Endothelial cell of umbilical vein (primary cell): Measurements from ENCODE around the gene SOX13. TPM values are rescaled to one million over a fixed set of nuclear protein-coding genes. Genes with fewer than 3 reads are reported as not detected.

ENCODE experiments used
- BruUV-seq: library from RNA; stranded (reverse); fragments of 400-500 nt; replicated peaks from 2 replicates; lab custom pipeline; 2021; lab: Mats Ljungman, UMichigan
- CTCF ChIA-PET: fragments of 300-600, 350-600 bp; sonication (Branson Sonifier 250); formaldehyde crosslinking; loops from one replicate; lab custom pipeline; 2021; ENCODE audit warnings: antibody characterized with exemption, inconsistent platforms; lab: Charles Lee
- POLR2A ChIA-PET: fragments of 300-600, 350-600 bp; sonication (Branson Sonifier 250); formaldehyde crosslinking; loops from one replicate; lab custom pipeline; 2021; ENCODE audit warnings: antibody characterized with exemption, inconsistent platforms; lab: Charles Lee
- DNase-seq: peaks from one replicate; pipeline ENCODE4 v3.0.0-alpha.2; 2011; ENCODE audit warnings: low read depth, low spot score
- FAIRE-seq: peaks from 2 replicates; lab custom pipeline; 2011; peaks lifted over from hg19 to GRCh38; lab: Jason Lieb, UNC
- H2AFZ ChIP-seq: 2 replicates; pipeline ENCODE4 v1.6.0; 2012; ENCODE audit warnings: low read depth, low read length, control low read depth, inconsistent platforms
- H3K27ac ChIP-seq: 2 replicates; pipeline ENCODE4 v1.5.1; 2011; ENCODE audit warnings: low read depth, mild to moderate bottlenecking, control low read depth, low read length, moderate library complexity; ENCODE audit not compliant: insufficient read depth
- H3K27me3 ChIP-seq, 2 experiments: 2 replicates each; pipeline versions ENCODE4 v1.6.0 to v1.6.1; 2011; ENCODE audit warnings: low read length in 2 of 2, mixed read lengths in 1 of 2; ENCODE audit not compliant: control insufficient read depth in 2 of 2, insufficient read depth in 2 of 2
- H3K36me3 ChIP-seq, 2 experiments: 2 replicates in 1 of 2; 3 replicates in 1 of 2; pipeline ENCODE4 v1.5.1; 2011; ENCODE audit warnings: low read length in 2 of 2, mild to moderate bottlenecking in 1 of 2, moderate library complexity in 1 of 2; ENCODE audit not compliant: control insufficient read depth in 2 of 2, insufficient read depth in 2 of 2; ENCODE audit errors: extremely low read depth in 1 of 2
- H3K4me1 ChIP-seq: 3 replicates; pipeline ENCODE4 v1.5.1; 2011; ENCODE audit warnings: mild to moderate bottlenecking, low read length; ENCODE audit not compliant: control insufficient read depth, insufficient read depth; ENCODE audit errors: extremely low read depth
- H3K4me2 ChIP-seq: 2 replicates; pipeline ENCODE4 v1.6.1; 2011; ENCODE audit warnings: low read length, control low read depth, mixed read lengths; ENCODE audit not compliant: insufficient read depth
- H3K4me3 ChIP-seq, 3 experiments: fragments of 200-600 bp in 1 of 3; sonication (generic), shearing (Covaris generic) in 1 of 3; replicated peaks in 1 of 3; 2 replicates each; pipeline ENCODE4 v1.5.1; 2011 to 2016; ENCODE audit warnings: control low read depth in 3 of 3, low read length in 3 of 3, mild to moderate bottlenecking in 2 of 3, inconsistent platforms in 1 of 3, low read depth in 1 of 3, moderate library complexity in 1 of 3; ENCODE audit not compliant: insufficient read depth in 1 of 3
- H3K79me2 ChIP-seq: 2 replicates; pipeline ENCODE4 v1.6.0; 2012; ENCODE audit warnings: low read length, inconsistent platforms; ENCODE audit not compliant: control insufficient read depth, insufficient read depth
- H3K9ac ChIP-seq: replicated peaks from 2 replicates; pipeline ENCODE3; 2011; ENCODE audit warnings: low read length, control low read depth; ENCODE audit not compliant: insufficient read depth; ENCODE audit errors: extremely low read depth
- H3K9me1 ChIP-seq: replicated peaks from 3 replicates; pipeline ENCODE4 v1.6.0; 2011; ENCODE audit warnings: mild to moderate bottlenecking, low read length; ENCODE audit not compliant: control insufficient read depth, insufficient read depth; ENCODE audit errors: extremely low read depth
- H3K9me3 ChIP-seq: replicated peaks from 2 replicates; pipeline ENCODE4 v1.5.1; 2012; ENCODE audit warnings: low read length, inconsistent platforms; ENCODE audit not compliant: control insufficient read depth, insufficient read depth
- H4K20me1 ChIP-seq: replicated peaks from 2 replicates; pipeline ENCODE3; 2011; ENCODE audit warnings: mild to moderate bottlenecking, low read length; ENCODE audit not compliant: control insufficient read depth, insufficient read depth; ENCODE audit errors: extremely low read depth
- EZH2 ChIP-seq: IDR thresholded peaks from 2 replicates; pipeline ENCODE4 v1.6.1; 2012; ENCODE audit warnings: borderline replicate concordance, low read depth, mild to moderate bottlenecking, moderate library complexity, low read length, inconsistent platforms; ENCODE audit not compliant: severe bottlenecking
- FOS ChIP-seq: IDR thresholded peaks from 2 replicates; pipeline ENCODE4 v1.6.1; 2011; ENCODE audit warnings: mild to moderate bottlenecking, low read length, moderate library complexity, borderline replicate concordance; ENCODE audit not compliant: insufficient read depth
- GATA2 ChIP-seq: IDR thresholded peaks from 2 replicates; pipeline ENCODE4 v1.7.0; 2011; ENCODE audit warnings: low read depth, mild to moderate bottlenecking, moderate library complexity, mixed read lengths, low read length; ENCODE audit not compliant: insufficient read length, insufficient read depth
- JUN ChIP-seq: IDR thresholded peaks from 2 replicates; pipeline ENCODE4 v1.6.1; 2011; ENCODE audit warnings: borderline replicate concordance, low read depth; ENCODE audit not compliant: insufficient read length, insufficient read depth
- MYC ChIP-seq: IDR thresholded peaks from one replicate; pipeline ENCODE4 v1.6.1; 2011; ENCODE audit warnings: mild to moderate bottlenecking, low read depth, low read length
- POLR2A ChIP-seq: IDR thresholded peaks from 2 replicates; pipeline ENCODE4 v1.6.1; 2012; ENCODE audit warnings: low read depth, mild to moderate bottlenecking, control low read depth, low read length
- POLR2AphosphoS5 ChIP-seq: IDR thresholded peaks from 2 replicates; pipeline ENCODE4 v1.6.1; 2012; ENCODE audit warnings: low read depth, mild to moderate bottlenecking, control low read depth, low read length, moderate library complexity; ENCODE audit not compliant: insufficient read depth
- dilution Hi-C: fragments of 300-500 bp; cut with MboI; formaldehyde crosslinking; loops from one replicate; pipeline ENCODE4 v1.15.0; 2019; ENCODE audit warnings: low sequenced_read_pairs; ENCODE audit not compliant: extremely low pct_ligation_motif_present
- intact Hi-C: fragments of 100-400 bp; cut with micrococcal nuclease; formaldehyde crosslinking; loops from one replicate; pipeline ENCODE4 v1.10.0; 2022
- polyA plus RNA-seq, 4 experiments: library from polyadenylated mRNA; depleted of rRNA in 3 of 4; stranded (reverse) in 3 of 4; unstranded in 1 of 4; fragments of >200 nt; gene quantifications; 2 replicates each; pipeline versions ENCODE4 v1.2.1 to v1.2.3, GENCODE V29; 2011 to 2012; ENCODE audit warnings: missing spikeins in 1 of 4
- total RNA-seq: library from RNA; stranded (reverse); gene quantifications from 2 replicates; pipeline ENCODE4 v1.2.3, GENCODE V29; 2021
- TF ChIP-seq, protein P1 (sequence below), 2 donors: IDR thresholded peaks; 1 replicate in 1 of 2; 2 replicates in 1 of 2; pipeline ENCODE4 v1.5.1; 2011; ENCODE audit warnings: low read length in 2 of 2, mild to moderate bottlenecking in 2 of 2, moderate library complexity in 2 of 2, control low read depth in 1 of 2, inconsistent platforms in 1 of 2, low read depth in 1 of 2; ENCODE audit not compliant: insufficient read depth in 1 of 2; ENCODE audit errors: extremely low read depth in 1 of 2
- TF ChIP-seq, protein P2 (sequence below): IDR thresholded peaks from 2 replicates; pipeline ENCODE4 v1.6.1; 2011; ENCODE audit not compliant: insufficient read depth, insufficient read length

Gene SOX13
- total and polyA plus RNA-seq, 2 donors (not counting 3 experiments of a cell fraction or from before 2014, with no cell fraction given): 40.8 to 57.7 TPM

DNA sequence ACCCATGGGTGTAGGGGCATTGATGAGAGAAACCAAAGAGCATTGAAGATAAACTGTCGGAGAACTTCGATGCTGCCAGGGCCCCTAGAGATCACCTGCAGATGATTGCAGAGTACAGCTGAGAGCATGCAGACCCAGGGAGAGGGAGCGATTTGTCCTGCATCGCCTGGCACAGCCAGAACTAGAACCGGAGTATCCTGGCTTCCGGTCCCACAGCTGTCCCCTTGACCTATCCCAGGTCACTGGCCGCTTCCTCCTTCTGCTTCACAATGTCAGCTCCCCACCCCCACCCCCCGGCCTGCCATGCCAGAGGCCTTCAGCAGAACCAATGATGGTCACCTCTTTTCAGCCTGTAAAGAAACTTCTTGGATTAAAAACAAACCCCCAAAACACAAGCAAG lies 29.2 kb upstream of the SOX13 start:
- H2AFZ ChIP-seq: no peak overlapping the region
- POLR2A ChIA-PET: no interaction called here
- no peak overlapping the region for H3K4me2 ChIP-seq
- dilution Hi-C loops (no loop called here), intact Hi-C loops (no loop called here)
- H3K27ac ChIP-seq: no peak overlapping the region
- no TSS peak for BruUV-seq
- H3K9me1 ChIP-seq: no peaks in the 10 kb centered on the region
- no peaks in the 10 kb centered on the region for H3K9me3 ChIP-seq
- DNase-seq: no peak
- H3K36me3 ChIP-seq: no peaks in the 10 kb centered on the region
- no peaks in the 10 kb centered on the region for H4K20me1 ChIP-seq
- no peaks in the 10 kb centered on the region for H3K79me2 ChIP-seq
- FAIRE-seq: no peak
- no peak for TF ChIP-seq EZH2
- no peak overlapping the region for H3K4me3 ChIP-seq
- H3K4me1 ChIP-seq: peaks cover 12% of the 10 kb centered on the region
- H3K27me3 ChIP-seq: no peaks in the 10 kb centered on the region
- H3K9ac ChIP-seq: no peak overlapping the region
- CTCF ChIA-PET: no interaction called here

DNA sequence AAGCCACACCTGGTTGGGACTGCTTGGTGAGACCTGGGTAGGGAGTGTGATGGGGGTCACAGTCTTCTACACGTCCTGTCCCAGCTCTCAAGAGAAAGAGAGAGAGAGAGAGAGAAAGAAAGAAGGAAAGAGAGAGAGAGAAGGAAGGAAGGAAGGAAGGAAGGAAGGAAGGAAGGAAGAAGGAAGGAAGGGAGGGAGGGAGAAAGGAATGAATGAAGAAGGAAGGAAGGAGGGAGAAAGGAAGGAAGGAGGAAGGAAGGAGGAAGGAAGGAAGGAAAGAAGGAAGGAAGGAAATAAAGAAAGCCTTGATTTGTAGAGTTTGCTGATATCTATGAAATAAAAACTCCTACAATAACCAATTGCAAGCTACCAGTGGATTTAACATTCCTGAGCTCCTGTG lies 28.5 kb upstream of the SOX13 start:
- Histone ChIP-seq H3K9me3 (no peaks in the 10 kb centered on the region), H3K27ac (no peak overlapping the region), H3K9me1 (no peaks in the 10 kb centered on the region), H3K4me1 (peaks cover 12% of the 10 kb centered on the region), H3K4me3 (no peak overlapping the region), H2AFZ (no peak overlapping the region), H3K9ac (no peak overlapping the region), H3K36me3 (no peaks in the 10 kb centered on the region), H3K79me2 (no peaks in the 10 kb centered on the region), H3K4me2 (no peak overlapping the region), H4K20me1 (no peaks in the 10 kb centered on the region), H3K27me3 (no peaks in the 10 kb centered on the region)
- CTCF ChIA-PET: interaction anchor here (1.0 to 1.1 kb wide), 2 partner anchors 83 to 173 kb away, joined by 3 to 4 read pairs; no protein-coding TSS in a partner anchor
- POLR2A ChIA-PET: no interaction called here
- FAIRE-seq (peak; percentile 21), DNase-seq (no peak)
- BruUV-seq: no TSS peak
- TF ChIP-seq, protein P1, sequence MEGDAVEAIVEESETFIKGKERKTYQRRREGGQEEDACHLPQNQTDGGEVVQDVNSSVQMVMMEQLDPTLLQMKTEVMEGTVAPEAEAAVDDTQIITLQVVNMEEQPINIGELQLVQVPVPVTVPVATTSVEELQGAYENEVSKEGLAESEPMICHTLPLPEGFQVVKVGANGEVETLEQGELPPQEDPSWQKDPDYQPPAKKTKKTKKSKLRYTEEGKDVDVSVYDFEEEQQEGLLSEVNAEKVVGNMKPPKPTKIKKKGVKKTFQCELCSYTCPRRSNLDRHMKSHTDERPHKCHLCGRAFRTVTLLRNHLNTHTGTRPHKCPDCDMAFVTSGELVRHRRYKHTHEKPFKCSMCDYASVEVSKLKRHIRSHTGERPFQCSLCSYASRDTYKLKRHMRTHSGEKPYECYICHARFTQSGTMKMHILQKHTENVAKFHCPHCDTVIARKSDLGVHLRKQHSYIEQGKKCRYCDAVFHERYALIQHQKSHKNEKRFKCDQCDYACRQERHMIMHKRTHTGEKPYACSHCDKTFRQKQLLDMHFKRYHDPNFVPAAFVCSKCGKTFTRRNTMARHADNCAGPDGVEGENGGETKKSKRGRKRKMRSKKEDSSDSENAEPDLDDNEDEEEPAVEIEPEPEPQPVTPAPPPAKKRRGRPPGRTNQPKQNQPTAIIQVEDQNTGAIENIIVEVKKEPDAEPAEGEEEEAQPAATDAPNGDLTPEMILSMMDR (IDR thresholded peaks at IDR 0.05; ENCODE audit: extremely low read depth in 1 of 2, insufficient read depth in 1 of 2, low read depth in 1 of 2, low read length in 2 of 2): no peak
- TF ChIP-seq GATA2 (no peak), POLR2A (no peak), FOS (no peak), POLR2AphosphoS5 (no peak), JUN (no peak), MYC (no peak), EZH2 (no peak)
- TF ChIP-seq, protein P2, sequence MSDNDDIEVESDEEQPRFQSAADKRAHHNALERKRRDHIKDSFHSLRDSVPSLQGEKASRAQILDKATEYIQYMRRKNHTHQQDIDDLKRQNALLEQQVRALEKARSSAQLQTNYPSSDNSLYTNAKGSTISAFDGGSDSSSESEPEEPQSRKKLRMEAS: no peak
- intact Hi-C loops: no loop called here
- dilution Hi-C loops: no loop called here
